Neural progenitor cell (in vitro differentiated cells): ENCODE data around the gene MAD1L1. TPM values are rescaled to one million over a fixed set of nuclear protein-coding genes. Genes with fewer than 3 reads are reported as not detected.

Experiments used
- DNase-seq: peaks from one replicate; pipeline ENCODE4 v3.0.0-alpha.2; 2016; ENCODE audit warnings: low spot score
- H2AFZ ChIP-seq: fragments of 200-600 bp; sonication (generic); replicated peaks from 2 replicates; pipeline ENCODE4 v1.6.1; 2016; ENCODE audit warnings: antibody characterized with exemption
- H3F3A ChIP-seq: fragments of 200-600 bp; sonication (generic); 2 replicates; pipeline ENCODE4 v1.6.1; 2016; ENCODE audit warnings: antibody characterized with exemption, low read depth
- H3K27ac ChIP-seq: fragments of 200-600 bp; sonication (generic); 2 replicates; pipeline ENCODE4 v1.5.1; 2016; ENCODE audit warnings: mild to moderate bottlenecking
- H3K27me3 ChIP-seq: fragments of 200-600 bp; sonication (generic); 2 replicates; pipeline ENCODE4 v1.6.1; 2016; ENCODE audit warnings: mild to moderate bottlenecking, moderate library complexity
- H3K36me3 ChIP-seq: fragments of 200-600 bp; sonication (generic); 2 replicates; pipeline ENCODE4 v1.5.1; 2016
- H3K4me1 ChIP-seq: fragments of 200-600 bp; sonication (generic); 2 replicates; pipeline ENCODE4 v1.6.1; 2016; ENCODE audit warnings: mixed run types
- H3K4me2 ChIP-seq: fragments of 200-600 bp; sonication (generic); 2 replicates; pipeline ENCODE4 v1.6.1; 2016
- H3K4me3 ChIP-seq: fragments of 200-600 bp; sonication (generic); 2 replicates; pipeline ENCODE4 v1.5.1; 2016
- H3K79me2 ChIP-seq: fragments of 200-600 bp; sonication (generic); 2 replicates; pipeline ENCODE4 v1.6.1; 2016; ENCODE audit warnings: low read depth
- H3K9ac ChIP-seq: fragments of 200-600 bp; sonication (generic); 2 replicates; pipeline ENCODE4 v1.6.1; 2016
- H3K9me3 ChIP-seq: fragments of 200-600 bp; sonication (generic); 2 replicates; pipeline ENCODE4 v1.5.1; 2016; ENCODE audit warnings: low read depth
- H4K20me1 ChIP-seq: fragments of 200-600 bp; sonication (generic); 2 replicates; pipeline ENCODE4 v1.6.1; 2016; ENCODE audit warnings: low read depth
- H3K27ac Mint-ChIP-seq: 3 replicates; pipeline ENCODE4 v1.8.0; 2021; ENCODE audit warnings: mixed read lengths
- H3K27me3 Mint-ChIP-seq: 2 replicates; pipeline ENCODE4 v1.8.0; 2022; ENCODE audit warnings: low read depth, mild to moderate bottlenecking, inconsistent platforms, moderate library complexity, mixed read lengths; ENCODE audit not compliant: insufficient read depth
- H3K36me3 Mint-ChIP-seq: 3 replicates; pipeline ENCODE4 v1.8.0; 2021; ENCODE audit warnings: mixed read lengths
- H3K4me1 Mint-ChIP-seq: 3 replicates; pipeline ENCODE4 v1.8.0; 2021; ENCODE audit warnings: mixed read lengths
- H3K4me3 Mint-ChIP-seq: 3 replicates; pipeline ENCODE4 v1.8.0; 2021; ENCODE audit warnings: mild to moderate bottlenecking, moderate library complexity, mixed read lengths
- H3K9me3 Mint-ChIP-seq: 3 replicates; pipeline ENCODE4 v1.8.0; 2020; ENCODE audit warnings: mixed read lengths
- EZH2 ChIP-seq: fragments of 200-600 bp; sonication (generic); IDR thresholded peaks from 2 replicates; pipeline ENCODE4 v1.6.1; 2017; ENCODE audit warnings: antibody characterized with exemption, mild to moderate bottlenecking, moderate library complexity
- EZH2phosphoT487 ChIP-seq: fragments of 200-600 bp; sonication (generic); IDR thresholded peaks from 2 replicates; pipeline ENCODE4 v1.6.1; 2017; ENCODE audit warnings: antibody characterized with exemption
- total RNA-seq: library from RNA; depleted of rRNA; stranded (reverse); fragments of >200 nt; gene quantifications from 2 replicates; pipeline ENCODE4 v1.2.3, GENCODE V29; 2015; ENCODE audit warnings: low replicate concordance
- TF ChIP-seq, protein P1 (sequence below): fragments of 200-600 bp; sonication (generic); IDR thresholded peaks from 2 replicates; pipeline ENCODE4 v1.5.1; 2017; ENCODE audit warnings: antibody characterized with exemption, mild to moderate bottlenecking

MAD1L1 gene
- total RNA-seq, 1 donor from 2014 or later, result 23.7 TPM

DNA sequence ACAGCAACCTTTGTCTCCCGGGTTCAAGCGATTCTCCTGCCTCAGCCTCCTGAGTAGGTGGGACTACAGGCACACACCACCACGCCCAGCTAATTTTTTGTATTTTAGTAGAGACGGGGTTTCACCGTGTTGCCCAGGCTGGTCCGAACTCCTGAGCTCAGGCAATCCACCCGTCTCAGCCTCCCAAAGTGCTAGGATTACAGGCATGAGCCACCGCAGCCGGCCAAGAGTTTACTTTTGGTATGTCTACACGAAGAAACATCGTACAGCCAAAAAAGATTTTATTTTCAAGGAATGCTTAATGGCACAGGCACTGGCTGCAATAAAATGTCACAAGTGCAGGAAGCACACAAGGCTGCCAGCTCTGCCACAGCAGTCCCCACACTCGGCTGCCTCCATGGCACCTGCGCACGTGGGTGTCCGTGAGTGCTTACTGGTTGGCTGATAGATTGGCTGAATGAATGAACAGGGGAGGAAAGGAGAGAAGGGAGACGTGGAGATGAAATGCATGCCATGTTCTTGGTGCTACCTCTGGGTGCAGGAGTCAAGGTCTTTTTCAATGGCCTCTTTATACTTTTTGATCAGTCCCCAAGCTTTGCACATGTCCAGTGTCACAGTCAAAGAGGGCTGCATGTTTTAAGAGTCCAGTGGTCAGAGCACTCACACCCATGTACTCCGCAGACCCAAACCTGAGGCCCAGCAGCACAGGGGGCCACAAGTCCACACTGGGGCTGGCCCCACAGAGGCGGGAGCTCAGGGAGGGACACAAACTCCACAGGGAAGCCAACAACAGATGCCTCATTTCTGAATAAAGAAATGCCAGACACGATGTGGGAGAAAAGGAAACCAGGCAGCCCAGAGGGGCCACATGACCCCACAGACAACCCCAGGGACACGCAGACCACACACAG lies 198.2 kb downstream of the MAD1L1 start:
- H3K4me1 Mint-ChIP-seq, result peaks cover 45% of the 10 kb centered on the region
- no peaks in the 10 kb centered on the region for H3K27me3 ChIP-seq
- no peaks in the 10 kb centered on the region for H3K79me2 ChIP-seq
- H3K4me3 Mint-ChIP-seq, result no peak overlapping the region
- H3F3A ChIP-seq, result peaks cover 6% of the 10 kb centered on the region
- no peak overlapping the region for H2AFZ ChIP-seq
- no peak for DNase-seq
- no peak overlapping the region for H3K4me2 ChIP-seq
- no peak overlapping the region for H3K4me3 ChIP-seq
- no peaks in the 10 kb centered on the region for H3K9me3 ChIP-seq
- no peaks in the 10 kb centered on the region for H4K20me1 ChIP-seq
- H3K36me3 Mint-ChIP-seq, result peaks cover 8% of the 10 kb centered on the region
- TF ChIP-seq EZH2 (no peak), EZH2phosphoT487 (no peak)
- TF ChIP-seq, protein P1, sequence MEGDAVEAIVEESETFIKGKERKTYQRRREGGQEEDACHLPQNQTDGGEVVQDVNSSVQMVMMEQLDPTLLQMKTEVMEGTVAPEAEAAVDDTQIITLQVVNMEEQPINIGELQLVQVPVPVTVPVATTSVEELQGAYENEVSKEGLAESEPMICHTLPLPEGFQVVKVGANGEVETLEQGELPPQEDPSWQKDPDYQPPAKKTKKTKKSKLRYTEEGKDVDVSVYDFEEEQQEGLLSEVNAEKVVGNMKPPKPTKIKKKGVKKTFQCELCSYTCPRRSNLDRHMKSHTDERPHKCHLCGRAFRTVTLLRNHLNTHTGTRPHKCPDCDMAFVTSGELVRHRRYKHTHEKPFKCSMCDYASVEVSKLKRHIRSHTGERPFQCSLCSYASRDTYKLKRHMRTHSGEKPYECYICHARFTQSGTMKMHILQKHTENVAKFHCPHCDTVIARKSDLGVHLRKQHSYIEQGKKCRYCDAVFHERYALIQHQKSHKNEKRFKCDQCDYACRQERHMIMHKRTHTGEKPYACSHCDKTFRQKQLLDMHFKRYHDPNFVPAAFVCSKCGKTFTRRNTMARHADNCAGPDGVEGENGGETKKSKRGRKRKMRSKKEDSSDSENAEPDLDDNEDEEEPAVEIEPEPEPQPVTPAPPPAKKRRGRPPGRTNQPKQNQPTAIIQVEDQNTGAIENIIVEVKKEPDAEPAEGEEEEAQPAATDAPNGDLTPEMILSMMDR, result no peak
- H3K27ac Mint-ChIP-seq, result peak overlapping the region; percentile 87
- no peak overlapping the region for H3K27ac ChIP-seq
- H3K27me3 Mint-ChIP-seq, result peaks cover 8% of the 10 kb centered on the region
- no peaks in the 10 kb centered on the region for H3K36me3 ChIP-seq
- H3K4me1 ChIP-seq, result peaks cover 9% of the 10 kb centered on the region
- H3K9me3 Mint-ChIP-seq, result no peaks in the 10 kb centered on the region
- H3K9ac ChIP-seq, result no peak overlapping the region

DNA sequence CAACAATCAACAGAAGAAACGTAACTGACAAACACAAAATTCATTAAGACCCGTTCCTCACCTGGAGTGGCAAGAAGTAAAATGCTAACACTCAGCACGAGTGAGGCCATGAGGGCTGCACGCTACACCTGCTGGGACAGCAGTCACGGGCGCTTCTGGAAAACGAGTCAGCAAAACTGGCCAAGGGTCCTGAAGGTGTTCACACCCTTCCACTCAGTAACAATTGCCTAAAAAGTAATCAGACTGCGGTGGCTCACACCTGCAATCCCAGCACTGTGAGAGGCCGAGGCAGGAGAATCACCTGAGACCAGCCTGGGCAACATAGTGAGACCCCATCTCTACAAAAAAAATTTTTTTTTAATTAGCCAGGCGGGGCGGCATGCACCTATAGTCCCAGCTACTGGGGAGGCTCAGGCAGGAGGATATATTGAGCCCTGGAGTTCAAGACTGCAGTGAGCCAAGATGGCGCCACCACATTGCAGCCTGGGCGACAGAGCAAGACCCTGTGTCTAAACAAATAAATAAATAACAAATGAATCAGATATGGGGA lies 199.1 kb downstream of the MAD1L1 start:
- DNase-seq, result no peak
- Mint-ChIP-seq H3K9me3 (peaks cover 6% of the 10 kb centered on the region), H3K4me1 (peaks cover 38% of the 10 kb centered on the region), H3K36me3 (peaks cover 13% of the 10 kb centered on the region), H3K27me3 (peaks cover 4% of the 10 kb centered on the region), H3K27ac (no peak overlapping the region), H3K4me3 (no peak overlapping the region)
- H3K79me2 ChIP-seq, result no peaks in the 10 kb centered on the region
- no peak overlapping the region for H3K4me3 ChIP-seq
- H2AFZ ChIP-seq, result no peak overlapping the region
- no peaks in the 10 kb centered on the region for H3K27me3 ChIP-seq
- peaks cover 9% of the 10 kb centered on the region for H3K4me1 ChIP-seq
- H3K4me2 ChIP-seq, result no peak overlapping the region
- no peak overlapping the region for H3K9ac ChIP-seq
- H3K36me3 ChIP-seq, result no peaks in the 10 kb centered on the region
- no peak overlapping the region for H3K27ac ChIP-seq
- peaks cover 6% of the 10 kb centered on the region for H3F3A ChIP-seq
- no peaks in the 10 kb centered on the region for H4K20me1 ChIP-seq
- no peaks in the 10 kb centered on the region for H3K9me3 ChIP-seq
- no peak for TF ChIP-seq EZH2phosphoT487
- no peak for TF ChIP-seq EZH2
- TF ChIP-seq, protein P1, result no peak

DNA sequence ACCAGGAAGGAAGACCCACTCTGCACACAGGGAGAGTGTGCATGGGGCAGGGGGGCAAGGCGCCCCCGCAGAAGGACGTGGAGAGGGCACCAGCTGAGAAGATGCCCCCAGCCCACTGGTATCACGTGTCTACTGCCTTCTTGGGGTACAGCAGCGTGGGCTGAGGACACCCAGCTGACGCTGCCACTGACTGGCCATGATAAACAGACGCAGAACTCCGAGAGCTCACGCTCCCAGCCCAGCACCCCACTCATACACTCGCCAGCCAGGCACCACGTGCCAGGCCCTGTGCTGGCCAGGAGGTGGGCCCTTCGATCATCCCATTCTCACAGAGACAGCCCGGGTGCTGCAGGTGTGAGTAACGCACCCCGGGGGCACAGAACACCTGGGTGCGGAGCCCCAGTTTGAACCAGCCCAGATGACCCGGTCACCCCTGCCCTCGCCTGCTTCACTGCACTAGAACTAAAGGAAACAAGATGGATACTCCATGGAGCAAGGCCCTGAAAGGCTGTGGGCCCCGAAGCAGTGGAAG lies 199.8 kb downstream of the MAD1L1 start:
- Histone ChIP-seq H2AFZ (no peak overlapping the region), H3K4me3 (no peak overlapping the region), H3K27me3 (no peaks in the 10 kb centered on the region), H3K79me2 (no peaks in the 10 kb centered on the region), H3K4me2 (no peak overlapping the region), H3K27ac (no peak overlapping the region), H4K20me1 (no peaks in the 10 kb centered on the region), H3K36me3 (no peaks in the 10 kb centered on the region), H3K4me1 (peaks cover 8% of the 10 kb centered on the region), H3F3A (peaks cover 3% of the 10 kb centered on the region), H3K9ac (peak overlapping the region; percentile 16), H3K9me3 (no peaks in the 10 kb centered on the region)
- TF ChIP-seq, protein P1, result no peak
- TF ChIP-seq EZH2phosphoT487 (no peak), EZH2 (no peak)
- no peak for DNase-seq
- Mint-ChIP-seq H3K36me3 (peaks cover 15% of the 10 kb centered on the region), H3K4me3 (no peak overlapping the region), H3K9me3 (peaks cover 11% of the 10 kb centered on the region), H3K4me1 (peaks cover 33% of the 10 kb centered on the region), H3K27ac (peak overlapping the region; percentile 79), H3K27me3 (peaks cover 4% of the 10 kb centered on the region)
